ENCODE results near the gene COL13A1.

The COL13A1 gene

GRCh38 chr10:69792341-69792740 lies 9.4 kb upstream of the COL13A1 start:
- DNase-seq (ENCODE audit: low read depth), result no peak

- no peak for DNase-seq (ENCODE audit: low read depth)
Measured at GRCh38 chr10:69794673-69795072, 7.0 kb upstream of the COL13A1 start.

GRCh38 chr10:69795242-69795934 lies 6.3 kb upstream of the COL13A1 start:
- DNase-seq (ENCODE audit: low read depth), result no peak

- DNase-seq (ENCODE audit: low read depth), result no peak
Measured at GRCh38 chr10:69797959-69798358, 3.7 kb upstream of the COL13A1 start.

- DNase-seq (ENCODE audit: low read depth), result no peak
Measured at GRCh38 chr10:69800109-69800508, 1.6 kb upstream of the COL13A1 start.

- no peak for DNase-seq (ENCODE audit: low read depth)
Measured at GRCh38 chr10:69800665-69801064, 1.0 kb upstream of the COL13A1 start.

- no peak for DNase-seq (ENCODE audit: low read depth)
Measured at GRCh38 chr10:69801094-69801433, 642 bp upstream of the COL13A1 start.

GRCh38 chr10:69802424-69803161 lies 887 bp downstream of the COL13A1 start:
- no peak for DNase-seq (ENCODE audit: low read depth)

GRCh38 chr10:69803809-69804208 lies 2.1 kb downstream of the COL13A1 start:
- no peak for DNase-seq (ENCODE audit: low read depth)

- DNase-seq (ENCODE audit: low read depth), result no peak
Measured at GRCh38 chr10:69804775-69805174, 3.1 kb downstream of the COL13A1 start.

- no peak for DNase-seq (ENCODE audit: low read depth)
Measured at GRCh38 chr10:69807122-69807521, 5.4 kb downstream of the COL13A1 start.

- no peak for DNase-seq (ENCODE audit: low read depth)
Measured at GRCh38 chr10:69807696-69808095, 6.0 kb downstream of the COL13A1 start.

GRCh38 chr10:69809318-69809717 lies 7.6 kb downstream of the COL13A1 start:
- DNase-seq (ENCODE audit: low read depth), result no peak

- no peak for DNase-seq (ENCODE audit: low read depth)
Measured at GRCh38 chr10:69810097-69810496, 8.4 kb downstream of the COL13A1 start.

- no peak for DNase-seq (ENCODE audit: low read depth)
Measured at GRCh38 chr10:69810675-69811397, 9.1 kb downstream of the COL13A1 start.

GRCh38 chr10:69813632-69814031 lies 11.9 kb downstream of the COL13A1 start:
- no peak for DNase-seq (ENCODE audit: low read depth)

GRCh38 chr10:69814251-69814650 lies 12.5 kb downstream of the COL13A1 start:
- no peak for DNase-seq (ENCODE audit: low read depth)

- no peak for DNase-seq (ENCODE audit: low read depth)
Measured at GRCh38 chr10:69815104-69815503, 13.4 kb downstream of the COL13A1 start.

- no peak for DNase-seq (ENCODE audit: low read depth)
Measured at GRCh38 chr10:69816521-69816920, 14.8 kb downstream of the COL13A1 start.

- DNase-seq (ENCODE audit: low read depth), result no peak
Measured at GRCh38 chr10:69817078-69817581, 15.4 kb downstream of the COL13A1 start.

GRCh38 chr10:69818676-69819239 lies 17.1 kb downstream of the COL13A1 start:
- DNase-seq (ENCODE audit: low read depth), result no peak

- DNase-seq (ENCODE audit: low read depth), result no peak
Measured at GRCh38 chr10:69819716-69820506, 18.2 kb downstream of the COL13A1 start.

Measured in stimulated activated CD8-positive, alpha-beta memory T cell treated with anti-CD3 and anti-CD28 coated beads, Interleukin-12 subunit alpha, Interleukin-12 subunit beta, amount 100 ng/mL, for 4 hours (primary cell).